GM13976 (cell line): ENCODE data around the gene ARHGAP42.

Experiments
- DNase-seq: peaks from one replicate; pipeline ENCODE4 v3.0.0; 2012; ENCODE audit warnings: low spot score
- in situ Hi-C: fragments of 300-500 bp; cut with MboI; formaldehyde crosslinking; loops from one replicate; pipeline ENCODE4 v1.12.0; 2022; ENCODE audit warnings: low sequenced_read_pairs, mixed read lengths, inconsistent platforms; ENCODE audit not compliant: unreplicated experiment
- TF ChIP-seq, protein P1 (sequence below): IDR thresholded peaks from 2 replicates; pipeline ENCODE4 v1.5.1; 2012; ENCODE audit warnings: borderline replicate concordance, mild to moderate bottlenecking; ENCODE audit not compliant: insufficient read depth; ENCODE audit errors: extremely low read depth, missing control alignments, control extremely low read depth

The ARHGAP42 gene

DNA sequence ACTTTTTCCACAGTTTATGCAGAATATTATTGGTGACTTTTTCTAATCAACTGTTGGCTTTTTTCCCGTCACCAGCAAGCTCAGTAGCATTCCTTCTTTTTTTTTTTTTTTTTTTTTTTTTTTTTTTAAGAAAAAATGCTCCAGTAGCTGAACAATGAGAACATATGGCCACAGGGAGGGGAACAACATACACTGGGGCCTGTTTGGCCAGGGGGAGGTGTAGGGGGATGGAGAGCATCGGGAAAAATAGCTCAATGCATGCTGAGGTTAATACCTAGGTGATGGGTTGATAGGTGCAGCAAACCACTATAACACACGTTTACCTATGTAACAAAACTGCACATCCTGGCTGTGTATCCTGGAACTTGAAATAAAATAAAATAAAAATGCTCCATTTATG is 82.5 kb downstream of the ARHGAP42 start:
- TF ChIP-seq, protein P1, sequence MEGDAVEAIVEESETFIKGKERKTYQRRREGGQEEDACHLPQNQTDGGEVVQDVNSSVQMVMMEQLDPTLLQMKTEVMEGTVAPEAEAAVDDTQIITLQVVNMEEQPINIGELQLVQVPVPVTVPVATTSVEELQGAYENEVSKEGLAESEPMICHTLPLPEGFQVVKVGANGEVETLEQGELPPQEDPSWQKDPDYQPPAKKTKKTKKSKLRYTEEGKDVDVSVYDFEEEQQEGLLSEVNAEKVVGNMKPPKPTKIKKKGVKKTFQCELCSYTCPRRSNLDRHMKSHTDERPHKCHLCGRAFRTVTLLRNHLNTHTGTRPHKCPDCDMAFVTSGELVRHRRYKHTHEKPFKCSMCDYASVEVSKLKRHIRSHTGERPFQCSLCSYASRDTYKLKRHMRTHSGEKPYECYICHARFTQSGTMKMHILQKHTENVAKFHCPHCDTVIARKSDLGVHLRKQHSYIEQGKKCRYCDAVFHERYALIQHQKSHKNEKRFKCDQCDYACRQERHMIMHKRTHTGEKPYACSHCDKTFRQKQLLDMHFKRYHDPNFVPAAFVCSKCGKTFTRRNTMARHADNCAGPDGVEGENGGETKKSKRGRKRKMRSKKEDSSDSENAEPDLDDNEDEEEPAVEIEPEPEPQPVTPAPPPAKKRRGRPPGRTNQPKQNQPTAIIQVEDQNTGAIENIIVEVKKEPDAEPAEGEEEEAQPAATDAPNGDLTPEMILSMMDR: no peak
- in situ Hi-C loops: no loop called here
- DNase-seq: no peak

GRCh38 chr11:100774132-100774531 is 87.0 kb downstream of the ARHGAP42 start:
- in situ Hi-C loops: no loop called here
- TF ChIP-seq, protein P1: no peak
- no peak for DNase-seq

DNA sequence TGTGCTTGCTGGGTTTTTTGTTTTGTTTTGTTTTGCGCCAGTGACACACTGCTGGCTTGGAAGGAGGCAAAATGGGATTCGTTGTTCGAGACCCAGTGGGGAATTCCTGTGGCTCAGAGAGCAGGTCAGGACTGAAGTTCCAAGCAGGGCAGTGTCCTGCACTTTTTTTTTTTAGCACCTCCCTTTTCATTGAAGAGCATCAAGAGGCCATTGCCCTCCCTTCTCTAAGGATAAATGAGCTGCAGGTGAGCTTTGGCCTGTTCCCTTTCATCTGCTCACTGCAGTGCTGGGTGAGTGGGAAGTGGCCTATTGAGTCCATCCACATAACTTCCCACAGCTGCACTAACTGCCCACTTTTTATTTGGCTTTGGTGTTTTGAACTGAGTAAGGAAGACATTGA is 87.8 kb downstream of the ARHGAP42 start:
- in situ Hi-C loops: no loop called here
- TF ChIP-seq, protein P1: no peak
- no peak for DNase-seq

DNA sequence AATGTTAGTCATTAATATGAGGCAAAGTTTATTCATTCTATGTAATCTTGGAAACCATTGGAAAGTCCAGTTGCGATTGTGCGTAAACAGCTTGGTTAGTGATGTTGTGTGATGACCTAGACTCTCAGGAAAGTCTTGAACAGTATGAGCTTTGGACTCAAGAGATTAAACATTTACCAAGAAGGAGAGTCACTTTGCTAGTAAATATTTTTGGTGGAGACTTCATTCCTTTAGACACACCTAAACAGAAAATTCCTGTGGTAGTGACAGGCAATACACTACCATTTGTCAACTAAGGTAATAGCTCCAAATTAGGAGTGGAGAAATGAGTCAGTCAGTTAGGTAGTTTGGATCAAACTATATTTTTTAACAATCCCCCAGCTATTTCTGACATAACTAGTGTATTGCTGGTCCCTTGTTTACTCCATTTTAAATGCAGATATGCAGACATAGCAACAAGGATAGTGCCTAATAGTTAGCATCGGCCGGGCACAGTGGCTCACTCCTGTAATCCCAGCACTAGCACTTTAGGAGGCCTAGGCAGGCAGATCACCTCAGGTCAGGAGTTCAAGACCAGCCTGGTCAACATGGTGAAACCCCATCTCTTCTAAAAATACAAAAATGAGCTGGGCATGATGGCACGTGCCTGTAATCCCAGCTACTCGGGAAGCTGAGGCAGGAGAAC is 89.3 kb downstream of the ARHGAP42 start:
- TF ChIP-seq, protein P1: no peak
- in situ Hi-C loops: no loop called here
- DNase-seq: no peak

- no peak for DNase-seq
- TF ChIP-seq, protein P1: no peak
- in situ Hi-C loops: no loop called here
These were observed 90.0 kb downstream of the ARHGAP42 start for GRCh38 chr11:100777103-100777502.

- no peak for DNase-seq
- TF ChIP-seq, protein P1: no peak
- in situ Hi-C loops: no loop called here
These were observed 90.6 kb downstream of the ARHGAP42 start for GRCh38 chr11:100777736-100778135.
